ENCODE data around the gene NR2F1.

Gene NR2F1

GRCh38 chr5:93636837-93637236 lies 53.8 kb downstream of the NR2F1 start:
- TF ChIP-seq CTCF (IDR thresholded peaks at IDR 0.05; ENCODE audit: extremely low read depth, insufficient read depth, missing control alignments), result no peak
- in situ Hi-C loops (cut with MboI; ENCODE audit: low pct_unique_long_range_greater_than_20kb, low sequenced_read_pairs, unreplicated experiment), result no loop called here
- DNase-seq (ENCODE audit: low spot score), result no peak

- no peak for DNase-seq (ENCODE audit: low spot score)
- TF ChIP-seq CTCF (IDR thresholded peaks at IDR 0.05; ENCODE audit: extremely low read depth, insufficient read depth, missing control alignments), result no peak
- in situ Hi-C loops (cut with MboI; ENCODE audit: low pct_unique_long_range_greater_than_20kb, low sequenced_read_pairs, unreplicated experiment), result no loop called here
Measured at GRCh38 chr5:93637697-93638096, 54.7 kb downstream of the NR2F1 start.

- in situ Hi-C loops (cut with MboI; ENCODE audit: low pct_unique_long_range_greater_than_20kb, low sequenced_read_pairs, unreplicated experiment), result no loop called here
- TF ChIP-seq CTCF (IDR thresholded peaks at IDR 0.05; ENCODE audit: extremely low read depth, insufficient read depth, missing control alignments), result no peak
- no peak for DNase-seq (ENCODE audit: low spot score)
Measured at GRCh38 chr5:93642526-93642925, 59.5 kb downstream of the NR2F1 start.

All from GM13977 (cell line).